HG03064 (cell line): ENCODE results near the gene TMEM81.

Experiments
- ATAC-seq: cut with Tn5 transposase; IDR thresholded peaks from one replicate; pipeline ENCODE4 v1.9.1; 2021; ENCODE audit warnings: low read depth; ENCODE audit not compliant: unreplicated experiment

TMEM81 gene

DNA sequence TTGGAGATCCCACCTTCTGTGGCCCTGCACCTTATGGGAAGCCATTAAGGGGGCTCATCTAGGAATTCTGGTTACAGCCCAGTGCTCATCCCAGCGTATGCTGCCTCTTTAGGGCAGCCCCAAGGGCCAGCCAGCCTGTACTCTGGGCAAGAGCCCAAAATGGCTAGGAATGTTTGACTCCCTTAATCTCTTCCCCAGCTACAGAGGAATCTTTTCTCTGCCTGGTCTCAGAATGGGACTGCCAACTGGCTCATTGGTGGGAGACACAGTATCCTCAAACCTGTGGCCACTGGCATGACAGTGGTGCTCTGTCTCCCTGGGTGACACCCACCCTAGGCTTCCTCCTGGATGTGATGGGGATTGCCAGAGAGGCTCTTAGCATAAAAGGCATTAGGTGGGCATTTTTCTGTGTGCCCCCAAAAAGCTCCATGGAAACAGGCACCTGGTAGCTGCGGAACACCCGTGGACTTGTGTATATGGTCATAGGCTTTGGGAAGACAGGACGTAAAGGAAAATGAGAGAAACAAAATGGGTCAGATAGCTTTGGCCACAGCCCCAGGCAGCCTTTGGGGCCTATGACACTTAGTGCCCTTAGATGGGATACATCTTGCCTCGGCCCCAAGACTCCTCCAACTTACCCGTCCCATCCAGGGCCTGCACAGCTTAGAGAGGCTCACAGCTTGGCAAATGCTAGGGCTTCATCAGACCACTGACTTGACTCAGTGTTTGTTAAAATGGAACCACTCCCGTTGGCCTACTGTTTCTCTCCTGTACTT is 6.9 kb downstream of the TMEM81 start:
- no peak for ATAC-seq

DNA sequence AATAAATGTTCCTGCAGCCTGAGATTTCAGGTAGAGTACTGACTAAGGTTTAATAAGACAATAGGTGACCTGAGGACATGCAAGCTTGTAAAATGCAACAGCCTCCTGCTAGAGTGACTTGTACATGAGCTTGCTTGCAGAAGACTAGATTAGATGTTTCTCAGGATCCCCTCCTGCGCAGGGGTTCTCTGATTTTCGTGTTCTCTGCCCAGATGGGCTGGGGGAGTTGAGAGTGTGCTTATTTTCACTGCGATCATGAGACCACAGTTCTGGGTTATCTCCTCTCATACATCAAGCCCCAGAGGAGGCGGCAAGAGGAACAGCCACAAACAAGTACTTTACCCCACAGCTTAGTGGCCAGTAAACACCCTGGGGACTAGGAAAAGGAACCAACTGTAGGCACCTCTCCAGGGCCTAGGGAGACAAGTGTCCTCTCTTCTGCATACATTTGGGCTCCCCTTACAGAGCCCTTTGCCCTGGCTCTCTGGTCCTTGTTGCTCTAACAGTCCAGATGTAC is 8.0 kb downstream of the TMEM81 start:
- ATAC-seq, result no peak

DNA sequence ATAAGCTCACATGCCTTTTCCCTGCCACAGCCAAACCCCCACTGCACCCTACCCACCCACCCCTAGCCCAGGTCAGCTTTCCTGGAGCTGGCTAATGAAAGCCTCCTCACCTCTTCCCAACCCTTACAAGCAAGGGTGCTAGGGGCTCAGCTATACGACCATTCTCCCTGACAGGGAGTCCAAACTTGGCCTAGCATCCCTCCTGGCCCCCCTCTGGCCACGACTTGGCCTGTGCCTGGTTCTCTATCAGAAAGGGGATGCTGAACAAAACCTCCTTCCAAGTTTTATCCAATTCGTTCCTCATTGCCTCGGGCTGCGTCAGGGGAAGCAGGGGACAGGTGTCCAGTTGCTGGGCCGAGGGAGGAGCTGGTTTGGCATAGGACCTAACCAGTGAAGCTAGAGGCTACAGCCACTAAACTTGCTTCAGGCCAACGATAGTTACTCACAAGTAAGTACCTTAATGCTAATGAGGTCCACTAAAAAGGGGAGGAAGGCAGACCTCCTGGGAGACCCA is 8.6 kb downstream of the TMEM81 start:
- ATAC-seq, result no peak

DNA sequence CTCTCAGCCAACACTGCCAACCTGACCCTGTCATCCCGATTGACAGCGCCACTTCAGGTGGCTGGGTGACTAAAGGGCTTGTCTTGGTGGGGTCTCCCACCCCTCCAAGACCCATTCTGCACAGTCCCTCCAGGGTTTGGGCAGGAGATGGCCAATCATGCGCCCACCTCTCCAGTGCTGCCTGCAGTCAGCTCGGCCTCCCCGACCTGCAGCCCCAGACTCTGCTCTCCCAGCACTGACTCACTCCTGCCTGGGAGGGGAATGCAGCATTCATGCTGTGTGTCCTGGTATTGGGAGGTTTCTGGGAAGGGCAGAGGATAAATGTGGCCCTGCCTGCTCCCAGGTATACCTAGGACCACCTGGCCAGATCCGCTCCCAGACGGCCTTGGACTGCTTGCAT is 9.7 kb downstream of the TMEM81 start:
- no peak for ATAC-seq

DNA sequence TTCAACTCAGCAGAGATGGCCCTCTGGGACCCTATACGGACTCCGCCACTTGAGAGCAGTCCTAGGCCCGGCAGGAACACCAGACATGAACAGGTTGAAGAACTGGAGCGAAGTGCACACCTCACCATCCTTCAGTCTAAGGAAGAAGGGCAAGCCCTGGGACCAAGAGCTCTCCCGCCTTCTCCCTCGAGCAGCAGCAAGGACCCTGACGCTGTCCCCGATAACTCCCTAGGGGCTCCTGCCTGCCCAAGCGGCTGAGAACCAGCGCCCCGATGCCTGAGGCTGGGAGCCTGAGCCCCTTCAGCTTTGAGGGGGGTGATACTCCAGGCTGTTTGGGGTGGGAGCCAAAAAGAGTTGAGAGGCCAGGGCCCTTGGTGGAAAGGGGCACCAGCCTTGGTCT is 10.2 kb downstream of the TMEM81 start:
- no peak for ATAC-seq

DNA sequence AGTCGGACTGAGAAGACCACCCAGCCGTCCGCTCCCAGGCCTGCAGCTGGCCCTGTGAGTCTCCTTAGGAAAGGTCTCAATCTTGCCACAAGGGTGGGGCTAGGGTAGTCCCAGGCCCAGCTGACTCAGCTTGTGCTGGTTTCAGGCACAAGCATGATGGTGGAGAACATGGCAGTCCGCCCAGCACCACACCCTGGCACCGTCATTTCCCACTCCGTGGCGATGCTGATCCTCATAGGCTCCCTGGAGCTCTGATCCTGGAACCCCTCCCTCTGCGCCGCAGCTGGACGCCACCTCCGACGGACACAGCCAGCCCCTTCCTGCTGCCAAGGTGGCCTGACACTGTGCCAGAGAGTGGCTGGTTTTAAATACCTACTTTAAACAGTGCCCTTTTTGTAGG is 10.7 kb downstream of the TMEM81 start:
- no peak for ATAC-seq

DNA sequence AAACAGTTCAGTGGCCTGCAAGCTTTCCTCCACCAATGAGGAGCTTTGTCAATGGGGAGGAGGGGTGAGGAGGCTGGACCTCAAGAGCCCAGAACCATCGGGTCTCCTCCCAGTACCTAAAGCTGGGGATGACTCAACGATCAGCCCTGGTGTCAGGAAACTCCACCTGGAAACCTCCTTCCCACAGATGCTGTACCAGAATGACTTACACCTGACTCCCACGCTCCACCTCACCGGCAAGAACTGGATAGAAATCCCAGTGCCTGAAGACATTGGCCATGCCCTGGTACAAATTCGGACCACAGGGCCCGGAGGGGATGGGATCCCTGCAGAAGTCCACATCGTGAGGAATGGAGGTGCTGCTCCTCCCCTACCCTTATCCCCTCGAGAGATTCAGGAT is 11.4 kb downstream of the TMEM81 start:
- no peak for ATAC-seq

DNA sequence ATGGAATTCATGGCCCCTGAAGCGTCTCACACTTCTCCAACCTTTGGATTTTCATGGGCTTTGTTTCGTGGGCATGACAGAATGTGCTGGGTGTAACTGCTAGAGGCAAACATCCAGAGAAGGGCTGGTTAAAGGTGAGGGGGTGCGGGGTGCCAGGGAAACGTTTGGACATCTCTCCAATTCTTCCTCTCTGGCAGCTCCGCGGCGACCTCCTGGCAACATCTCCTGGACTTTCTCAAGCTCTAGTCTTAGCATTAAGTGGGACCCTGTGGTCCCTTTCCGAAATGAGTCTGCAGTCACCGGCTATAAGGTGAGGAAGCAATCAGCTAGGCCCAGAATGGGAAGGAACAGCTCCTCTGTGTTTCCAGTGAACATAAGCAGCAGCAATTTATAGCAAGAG is 12.0 kb downstream of the TMEM81 start:
- no peak for ATAC-seq

DNA sequence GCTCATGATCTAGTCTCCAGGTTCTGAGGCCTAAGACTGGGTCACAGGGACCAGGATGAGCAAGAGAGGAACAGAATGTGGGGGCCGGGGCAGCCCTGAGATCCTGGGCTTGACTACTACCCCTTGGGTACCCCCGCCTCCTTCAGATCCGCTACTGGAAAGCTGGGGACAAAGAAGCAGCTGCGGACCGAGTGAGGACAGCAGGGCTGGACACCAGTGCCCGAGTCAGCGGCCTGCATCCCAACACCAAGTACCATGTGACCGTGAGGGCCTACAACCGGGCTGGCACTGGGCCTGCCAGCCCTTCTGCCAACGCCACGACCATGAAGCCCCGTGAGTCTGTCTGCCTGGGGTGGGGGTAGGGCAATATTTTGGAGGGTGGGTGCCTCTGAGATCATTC is 12.5 kb downstream of the TMEM81 start:
- no peak for ATAC-seq

DNA sequence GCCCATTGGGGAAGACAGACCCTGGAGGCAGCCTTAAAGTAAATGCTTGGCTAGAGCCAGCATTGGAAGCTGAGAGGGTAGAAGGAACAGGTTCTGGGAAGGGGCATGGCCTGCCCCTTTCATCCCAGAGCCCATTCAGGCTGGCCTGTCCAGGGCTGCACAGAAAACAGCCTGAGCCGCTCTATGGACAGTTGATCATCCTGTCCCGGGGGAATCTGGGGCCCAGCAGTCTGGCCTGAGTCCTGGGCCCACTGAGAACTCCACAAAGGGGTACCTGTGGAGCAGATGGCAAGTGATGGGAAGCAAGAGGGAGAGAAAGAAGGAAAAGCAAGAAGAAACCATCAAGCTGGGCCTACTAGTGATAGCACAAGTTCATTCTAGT is 13.2 kb downstream of the TMEM81 start:
- no peak for ATAC-seq

DNA sequence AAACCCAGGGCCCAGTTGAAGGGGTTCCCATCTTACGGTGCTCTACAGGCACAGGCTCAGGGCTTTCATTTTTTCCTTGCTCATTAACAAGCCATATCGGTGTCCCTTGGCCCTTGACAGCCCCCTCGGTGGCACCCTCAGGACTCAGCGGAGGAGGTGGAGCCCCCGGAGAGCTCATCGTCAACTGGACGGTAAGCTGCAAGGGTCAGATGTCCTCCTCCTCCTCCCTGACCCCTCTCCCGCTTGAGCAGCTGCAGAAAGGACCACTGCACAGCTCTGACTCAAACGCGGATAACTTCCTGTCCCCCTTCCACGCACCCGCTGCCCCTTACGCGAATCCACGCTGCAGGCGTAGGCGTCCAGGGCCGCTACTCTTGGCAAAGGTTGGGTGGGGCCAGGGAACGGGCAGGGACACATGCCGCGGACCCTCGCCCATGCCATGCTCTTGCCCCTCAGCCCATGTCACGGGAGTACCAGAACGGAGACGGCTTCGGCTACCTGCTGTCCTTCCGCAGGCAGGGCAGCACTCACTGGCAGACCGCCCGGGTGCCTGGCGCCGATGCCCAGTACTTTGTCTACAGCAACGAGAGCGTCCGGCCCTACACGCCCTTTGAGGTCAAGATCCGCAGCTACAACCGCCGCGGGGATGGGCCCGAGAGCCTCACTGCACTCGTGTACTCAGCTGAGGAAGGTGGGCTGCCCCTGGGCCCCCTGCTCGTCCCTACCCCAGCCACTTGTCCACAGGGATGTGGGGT is 14.7 kb downstream of the TMEM81 start:
- ATAC-seq, result no peak

DNA sequence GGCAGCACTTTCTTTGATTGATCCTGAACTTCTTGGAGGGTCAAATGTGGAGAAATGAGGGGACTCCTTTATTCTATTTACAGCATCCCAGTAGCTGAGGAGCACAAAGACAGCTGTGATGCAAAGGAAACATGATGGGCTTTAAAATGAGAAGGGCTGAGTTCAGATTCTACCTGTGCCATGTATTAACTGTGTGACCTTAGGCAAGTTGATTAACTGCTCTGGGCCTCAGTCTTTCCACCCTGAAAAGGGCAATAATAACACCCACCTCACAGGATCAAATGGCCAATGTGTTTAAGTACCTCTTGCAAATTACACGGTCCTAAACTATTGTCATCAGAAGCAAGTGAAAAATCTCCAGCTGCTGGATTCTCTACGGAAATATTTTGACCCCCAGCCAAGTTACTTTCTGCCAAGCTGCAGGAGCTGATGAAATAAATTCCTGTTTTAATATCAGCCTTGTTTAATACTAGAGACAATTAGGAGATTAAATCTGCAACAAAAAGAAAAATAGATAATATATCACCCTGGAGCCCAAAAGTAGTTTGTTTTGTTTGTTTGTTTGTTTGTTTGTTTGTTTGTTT is 15.7 kb downstream of the TMEM81 start:
- ATAC-seq, result no peak

DNA sequence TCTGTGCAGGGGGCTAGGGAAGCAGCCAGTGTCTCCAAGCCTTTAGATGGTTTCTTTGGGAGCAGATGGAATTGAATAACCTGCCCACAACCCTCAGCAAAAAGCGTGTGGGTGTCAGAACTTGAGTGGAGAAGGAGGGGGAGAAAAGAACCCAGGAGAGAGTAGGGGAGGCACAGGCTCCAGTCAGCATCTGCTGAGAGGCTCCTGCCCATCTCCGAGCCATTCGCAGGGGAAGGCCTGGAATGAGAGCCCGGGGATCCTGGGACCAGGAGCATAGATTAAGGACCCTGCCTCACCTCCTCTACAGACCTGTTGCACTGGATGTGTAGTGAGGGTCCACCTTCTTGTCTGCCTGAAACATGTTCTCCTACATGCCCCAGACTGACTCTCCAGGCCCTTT is 16.3 kb downstream of the TMEM81 start:
- no peak for ATAC-seq

DNA sequence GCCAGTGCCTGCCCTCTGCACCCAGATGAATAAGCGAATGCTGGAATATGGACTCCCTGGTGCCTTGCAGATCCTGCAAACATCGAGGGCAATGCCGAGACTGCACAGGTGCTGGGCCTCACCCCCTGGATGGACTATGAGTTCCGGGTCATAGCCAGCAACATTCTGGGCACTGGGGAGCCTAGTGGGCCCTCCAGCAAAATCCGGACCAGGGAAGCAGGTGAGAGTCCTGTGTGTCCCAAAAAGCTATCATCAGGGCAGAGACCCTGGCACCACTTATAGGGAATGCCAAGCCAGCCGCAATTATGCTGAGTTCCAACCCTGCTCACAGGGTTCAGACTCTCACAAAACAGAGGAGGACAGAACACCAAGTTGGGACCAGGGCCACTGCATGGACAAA is 17.2 kb downstream of the TMEM81 start:
- no peak for ATAC-seq

DNA sequence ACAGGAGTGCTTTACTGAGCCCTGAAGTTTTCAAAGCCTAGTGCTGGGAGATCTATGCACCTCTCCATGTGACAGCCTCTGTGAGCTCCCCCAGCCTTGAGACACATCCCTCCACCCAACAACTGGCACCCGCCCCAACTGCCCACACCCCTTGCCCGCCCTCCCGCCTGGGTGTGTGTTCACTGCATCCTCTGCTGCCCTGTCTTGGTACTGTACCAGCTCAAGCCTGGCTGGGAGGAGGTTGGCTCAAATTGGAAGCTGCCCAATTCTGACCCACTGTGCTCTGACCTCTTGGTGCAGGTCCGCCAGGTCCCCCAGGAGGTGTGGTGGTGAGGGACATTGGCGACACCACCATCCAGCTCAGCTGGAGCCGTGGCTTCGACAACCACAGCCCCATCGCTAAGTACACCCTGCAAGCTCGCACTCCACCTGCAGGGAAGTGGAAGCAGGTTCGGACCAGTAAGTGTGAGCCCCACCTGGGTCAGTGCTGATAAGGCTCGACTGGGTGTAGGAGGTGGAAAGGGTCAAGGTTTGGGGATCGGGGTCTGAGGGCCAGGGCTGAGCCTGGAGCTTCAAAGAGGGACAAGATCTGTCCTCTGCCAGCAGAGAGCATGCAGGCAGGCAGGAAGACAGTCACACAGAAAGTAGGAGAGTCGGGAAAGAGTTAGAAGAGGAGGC is 18.0 kb downstream of the TMEM81 start:
- ATAC-seq, result no peak

DNA sequence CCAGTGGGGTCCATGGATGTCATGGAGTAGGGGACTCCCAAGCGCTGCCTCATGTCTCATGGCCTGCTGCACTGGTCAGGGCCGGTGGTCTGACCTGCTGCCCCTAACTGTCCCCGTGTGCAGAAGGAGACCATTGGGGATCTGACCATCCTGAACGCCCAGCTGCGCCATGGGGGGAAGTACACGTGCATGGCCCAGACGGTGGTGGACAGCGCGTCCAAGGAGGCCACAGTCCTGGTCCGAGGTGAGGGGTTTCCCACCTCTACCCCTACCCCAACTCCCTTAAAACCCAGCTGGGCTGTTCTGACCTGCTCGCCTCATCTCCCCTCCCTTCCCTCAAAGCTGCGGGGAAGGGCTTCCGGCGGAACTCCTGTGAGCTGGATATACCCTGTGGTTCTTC is 18.6 kb downstream of the TMEM81 start:
- ATAC-seq, result no peak

DNA sequence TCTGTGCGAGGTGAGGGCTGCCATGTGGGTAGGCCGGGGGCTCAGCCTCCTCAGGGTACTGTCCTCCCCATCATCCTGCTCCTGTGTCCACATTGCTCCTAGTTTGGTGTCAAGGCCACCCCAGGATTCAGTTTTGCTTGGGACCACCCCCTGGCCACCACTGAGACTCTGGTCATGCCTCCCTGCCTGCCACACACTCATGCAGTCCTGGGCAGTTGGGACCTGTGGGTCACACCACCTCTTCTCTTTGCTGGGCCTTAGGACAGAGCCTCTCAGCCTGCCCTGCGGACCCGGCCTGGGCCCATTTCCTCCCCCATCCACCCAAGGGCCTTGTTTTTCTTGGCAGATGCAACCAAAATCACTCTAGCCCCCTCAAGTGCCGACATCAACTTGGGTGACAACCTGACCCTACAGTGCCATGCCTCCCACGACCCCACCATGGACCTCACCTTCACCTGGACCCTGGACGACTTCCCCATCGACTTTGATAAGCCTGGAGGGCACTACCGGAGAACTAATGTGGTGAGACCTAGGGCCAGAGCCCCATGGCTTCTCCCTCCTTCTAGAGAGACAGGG is 19.4 kb downstream of the TMEM81 start:
- no peak for ATAC-seq

DNA sequence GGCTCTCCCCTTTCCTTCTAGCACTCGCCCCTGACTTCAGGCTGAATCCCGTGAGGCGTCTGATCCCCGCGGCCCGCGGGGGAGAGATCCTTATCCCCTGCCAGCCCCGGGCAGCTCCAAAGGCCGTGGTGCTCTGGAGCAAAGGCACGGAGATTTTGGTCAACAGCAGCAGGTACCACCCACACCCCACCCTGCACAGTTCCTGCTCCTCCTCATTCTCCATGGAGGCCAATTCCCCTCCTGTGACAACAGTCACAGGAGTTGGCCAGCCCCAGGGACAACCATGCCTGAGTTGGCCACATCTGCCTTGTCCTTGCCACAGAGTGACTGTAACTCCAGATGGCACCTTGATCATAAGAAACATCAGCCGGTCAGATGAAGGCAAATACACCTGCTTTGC is 20.0 kb downstream of the TMEM81 start:
- no peak for ATAC-seq

DNA sequence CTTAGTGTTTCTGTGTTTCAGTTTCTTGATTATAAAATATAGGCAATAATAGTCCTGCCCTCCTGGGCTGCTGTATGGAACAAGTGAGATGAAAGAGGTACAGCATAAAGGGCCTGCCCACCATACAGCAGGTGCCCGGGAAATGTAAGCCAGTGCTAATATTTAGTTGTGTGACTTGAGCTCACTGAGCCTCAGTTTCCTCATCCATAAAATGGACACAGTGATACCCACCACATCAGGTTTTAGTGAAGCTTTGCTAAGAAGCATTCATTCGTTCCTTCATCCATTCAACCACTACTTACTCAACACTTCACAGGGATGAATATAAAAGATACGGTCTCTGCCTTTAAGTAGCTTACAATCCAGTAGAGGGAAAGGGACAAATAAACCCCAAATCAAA is 21.4 kb downstream of the TMEM81 start:
- ATAC-seq, result no peak

DNA sequence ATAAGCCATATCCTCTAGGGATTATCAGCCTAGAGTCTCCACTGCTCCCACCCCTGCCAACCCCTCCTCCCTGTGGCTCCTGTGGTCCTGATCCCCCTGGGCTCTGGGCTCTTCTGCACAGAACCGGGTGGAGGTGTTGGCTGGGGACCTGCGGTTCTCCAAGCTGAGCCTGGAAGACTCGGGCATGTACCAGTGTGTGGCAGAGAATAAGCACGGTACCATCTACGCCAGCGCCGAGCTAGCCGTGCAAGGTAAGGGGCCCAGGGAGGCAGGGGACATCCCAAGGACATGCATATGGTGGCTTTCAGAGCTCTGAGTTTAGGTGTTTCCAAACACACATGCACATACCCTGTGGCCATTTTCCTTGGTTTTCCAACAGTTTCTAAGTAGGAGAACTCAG is 21.9 kb downstream of the TMEM81 start:
- ATAC-seq, result no peak

DNA sequence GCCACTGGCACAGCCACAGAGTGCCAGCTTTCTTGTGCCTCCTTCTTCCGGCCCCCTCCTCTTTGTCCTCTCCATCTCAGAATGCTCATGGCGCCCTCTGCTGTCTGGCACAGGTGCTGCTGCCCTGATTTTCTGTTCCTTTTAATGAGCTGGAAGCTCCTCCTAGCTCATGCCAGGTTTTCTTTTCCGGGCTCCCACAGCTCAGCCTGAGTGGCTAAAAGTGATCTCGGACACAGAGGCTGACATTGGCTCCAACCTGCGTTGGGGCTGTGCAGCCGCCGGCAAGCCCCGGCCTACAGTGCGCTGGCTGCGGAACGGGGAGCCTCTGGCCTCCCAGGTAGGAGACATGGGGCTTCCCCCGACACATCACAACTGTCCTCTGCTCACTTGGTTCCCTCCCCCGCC is 22.6 kb downstream of the TMEM81 start:
- ATAC-seq, result no peak
